Activated T-cell treated with anti-CD3 and anti-CD28 coated beads for 4 hours (primary cell): ENCODE data around the gene DDX53.

Experiments
- DNase-seq: peaks from one replicate; pipeline ENCODE4 v3.0.0-alpha.2; 2020

The DDX53 gene

GRCh38 chrX:23052324-23052723 is 52.6 kb downstream of the DDX53 start:
- DNase-seq, result no peak
